ENCODE data around the gene PRR18.
"Not testable (repeated sequence)": the region's sequence is repeated elsewhere in the genome, so short reads cannot be mapped to it uniquely, and the experiment has no call there.

Gene PRR18

GRCh38 chr6:166348305-166348949 is 40.2 kb upstream of the PRR18 start:
- TF ChIP-seq, protein P1, sequence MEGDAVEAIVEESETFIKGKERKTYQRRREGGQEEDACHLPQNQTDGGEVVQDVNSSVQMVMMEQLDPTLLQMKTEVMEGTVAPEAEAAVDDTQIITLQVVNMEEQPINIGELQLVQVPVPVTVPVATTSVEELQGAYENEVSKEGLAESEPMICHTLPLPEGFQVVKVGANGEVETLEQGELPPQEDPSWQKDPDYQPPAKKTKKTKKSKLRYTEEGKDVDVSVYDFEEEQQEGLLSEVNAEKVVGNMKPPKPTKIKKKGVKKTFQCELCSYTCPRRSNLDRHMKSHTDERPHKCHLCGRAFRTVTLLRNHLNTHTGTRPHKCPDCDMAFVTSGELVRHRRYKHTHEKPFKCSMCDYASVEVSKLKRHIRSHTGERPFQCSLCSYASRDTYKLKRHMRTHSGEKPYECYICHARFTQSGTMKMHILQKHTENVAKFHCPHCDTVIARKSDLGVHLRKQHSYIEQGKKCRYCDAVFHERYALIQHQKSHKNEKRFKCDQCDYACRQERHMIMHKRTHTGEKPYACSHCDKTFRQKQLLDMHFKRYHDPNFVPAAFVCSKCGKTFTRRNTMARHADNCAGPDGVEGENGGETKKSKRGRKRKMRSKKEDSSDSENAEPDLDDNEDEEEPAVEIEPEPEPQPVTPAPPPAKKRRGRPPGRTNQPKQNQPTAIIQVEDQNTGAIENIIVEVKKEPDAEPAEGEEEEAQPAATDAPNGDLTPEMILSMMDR (IDR thresholded peaks at IDR 0.05), result no peak
- no peak for TF ChIP-seq ZFX (IDR thresholded peaks at IDR 0.05; ENCODE audit: borderline replicate concordance)
- H3K27ac ChIP-seq, result no peak overlapping the region

- TF ChIP-seq, protein P1 (IDR thresholded peaks at IDR 0.05), result no peak
- no peak for TF ChIP-seq ZFX (IDR thresholded peaks at IDR 0.05; ENCODE audit: borderline replicate concordance)
- no peak overlapping the region for H3K27ac ChIP-seq
These were observed 38.8 kb upstream of the PRR18 start for GRCh38 chr6:166346965-166347364.

- no peak for TF ChIP-seq ZFX (IDR thresholded peaks at IDR 0.05; ENCODE audit: borderline replicate concordance)
- TF ChIP-seq, protein P1 (IDR thresholded peaks at IDR 0.05), result no peak
- no peak overlapping the region for H3K27ac ChIP-seq
These were observed 38.3 kb upstream of the PRR18 start for GRCh38 chr6:166346449-166346848.

- H3K27ac ChIP-seq, result not testable (repeated sequence)
These were observed 37.5 kb upstream of the PRR18 start for GRCh38 chr6:166345672-166346071.

GRCh38 chr6:166344921-166345320 is 36.7 kb upstream of the PRR18 start:
- not testable (repeated sequence) for H3K27ac ChIP-seq

DNA sequence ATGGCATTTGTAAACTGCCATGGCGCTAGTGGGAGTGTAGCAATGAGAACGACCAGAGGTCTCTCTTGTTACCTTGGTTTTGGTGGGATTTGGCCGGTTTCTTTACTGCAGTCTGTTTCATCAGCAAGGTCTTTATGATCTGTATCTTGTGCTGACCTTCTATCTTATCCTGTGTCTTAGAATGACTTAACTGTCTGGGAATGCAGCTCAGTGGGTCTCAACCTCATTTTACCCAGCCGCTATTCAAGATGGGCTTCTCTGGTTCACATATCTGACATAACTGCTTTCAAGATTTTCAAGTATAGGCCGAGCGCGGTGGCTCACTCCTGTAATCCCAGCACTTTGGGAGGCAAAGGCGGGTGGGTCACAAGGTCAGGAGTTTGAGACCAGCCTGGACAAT is 36.0 kb upstream of the PRR18 start:
- TF ChIP-seq, protein P1 (IDR thresholded peaks at IDR 0.05), result no peak
- TF ChIP-seq ZFX (IDR thresholded peaks at IDR 0.05; ENCODE audit: borderline replicate concordance), result no peak

GRCh38 chr6:166343150-166343487 is 34.9 kb upstream of the PRR18 start:
- no peak for TF ChIP-seq ZFX (IDR thresholded peaks at IDR 0.05; ENCODE audit: borderline replicate concordance)
- TF ChIP-seq, protein P1 (IDR thresholded peaks at IDR 0.05), result no peak
- peak overlapping the region; percentile 37; the same call in 1 of the 2 replicates for H3K27ac ChIP-seq

More for the DNA sequence above, 36.0 kb upstream of the PRR18 start:
- H3K27ac ChIP-seq, result no peak overlapping the region

GRCh38 chr6:166342349-166343149 is 34.4 kb upstream of the PRR18 start, which contains the start of gene SFT2D1:
SFT2D1 (minus strand) TSS chr6:166342545; CDS start chr6:166342481, 64 bp downstream.
- peak within 1 kb of the TSS; percentile 37 for H3K27ac ChIP-seq
- TF ChIP-seq, protein P1 (IDR thresholded peaks at IDR 0.05), result no peak
- no peak for TF ChIP-seq ZFX (IDR thresholded peaks at IDR 0.05; ENCODE audit: borderline replicate concordance)

Measured in 22Rv1 (cell line).